Smooth muscle cell (in vitro differentiated cells): ENCODE measurements around the gene AUNIP. TPM values are rescaled to one million over a fixed set of nuclear protein-coding genes. Genes with fewer than 3 reads are reported as not detected.
A peak's percentile ranks its signal among the peaks of the same experiment; 100 is the strongest.

Source experiments
- DNase-seq: peaks from one replicate; lab custom pipeline; 2025; ENCODE audit not compliant: unreplicated experiment; lab: John Stamatoyannopoulos, UW
- H2AFZ ChIP-seq: fragments of 200-600 bp; sonication (generic); 2 replicates; pipeline ENCODE4 v1.6.0; 2016; ENCODE audit warnings: antibody characterized with exemption, low read depth, mild to moderate bottlenecking
- H3F3A ChIP-seq: fragments of 200-600 bp; sonication (generic); 2 replicates; pipeline ENCODE4 v1.6.0; 2017; ENCODE audit warnings: antibody characterized with exemption, low read depth
- H3K27ac ChIP-seq: fragments of 200-600 bp; sonication (generic); 2 replicates; pipeline ENCODE4 v1.5.1; 2016; ENCODE audit warnings: low read depth, mild to moderate bottlenecking
- H3K27me3 ChIP-seq: fragments of 200-600 bp; sonication (generic); 2 replicates; pipeline ENCODE4 v1.6.1; 2016; ENCODE audit warnings: low read depth, mild to moderate bottlenecking
- H3K36me3 ChIP-seq: fragments of 200-600 bp; sonication (generic); 2 replicates; pipeline ENCODE4 v1.5.1; 2016; ENCODE audit warnings: low read depth
- H3K4me1 ChIP-seq: fragments of 200-600 bp; sonication (generic); 2 replicates; pipeline ENCODE4 v1.5.1; 2016; ENCODE audit warnings: low read depth
- H3K4me2 ChIP-seq: fragments of 200-600 bp; sonication (generic); 2 replicates; pipeline ENCODE4 v1.6.0; 2016; ENCODE audit warnings: mild to moderate bottlenecking
- H3K4me3 ChIP-seq: fragments of 200-600 bp; sonication (generic); 2 replicates; pipeline ENCODE4 v1.5.1; 2016; ENCODE audit warnings: mild to moderate bottlenecking
- H3K79me2 ChIP-seq: fragments of 200-600 bp; sonication (generic); 2 replicates; pipeline ENCODE4 v1.6.0; 2016; ENCODE audit warnings: low read depth, mild to moderate bottlenecking
- H3K9ac ChIP-seq: fragments of 200-600 bp; sonication (generic); 2 replicates; pipeline ENCODE4 v1.6.0; 2016; ENCODE audit warnings: low read depth
- H3K9me3 ChIP-seq: fragments of 200-600 bp; sonication (generic); replicated peaks from 2 replicates; pipeline ENCODE4 v1.5.1; 2016; ENCODE audit warnings: low read depth
- H4K20me1 ChIP-seq: fragments of 200-600 bp; sonication (generic); 2 replicates; pipeline ENCODE4 v1.6.0; 2016; ENCODE audit warnings: low read depth
- CTCF ChIP-seq: fragments of 200-600 bp; sonication (generic); IDR thresholded peaks from 2 replicates; pipeline ENCODE4 v1.5.1; 2017; ENCODE audit warnings: borderline replicate concordance, mild to moderate bottlenecking, antibody characterized with exemption; ENCODE audit not compliant: insufficient read depth, poor library complexity, severe bottlenecking
- WGBS: methylation state at CpG from one replicate; pipeline ENCODE4 v1.1.7; 2016; ENCODE audit warnings: low lambda C conversion rate; 5-methylcytosine and 5-hydroxymethylcytosine counted together
- polyA plus RNA-seq: library from polyadenylated mRNA; unstranded; fragments of >200 nt; fragmentation: Nextera tagmentation; extraction: Ambion mirVana; gene quantifications from 2 replicates; pipeline ENCODE4 v1.2.1, GENCODE V29; 2016
- total RNA-seq: library from RNA; depleted of rRNA; stranded (reverse); fragments of >200 nt; gene quantifications from 2 replicates; pipeline ENCODE4 v1.2.3, GENCODE V29; 2014

The AUNIP gene
- total and polyA plus RNA-seq, 2 experiments from 2014 or later, result 0.18 to 1.3 TPM

GRCh38 chr1:25818569-25818968 lies 40.7 kb downstream of the AUNIP start:
- Histone ChIP-seq H3K79me2 (peaks cover 31% of the 10 kb centered on the region), H4K20me1 (peaks cover 27% of the 10 kb centered on the region), H3K27me3 (no peaks in the 10 kb centered on the region), H3F3A (peaks cover 17% of the 10 kb centered on the region), H3K4me3 (peak overlapping the region; percentile 87), H3K9ac (no peak overlapping the region), H3K27ac (peak overlapping the region; percentile 39), H3K4me2 (peak overlapping the region; percentile 94), H3K36me3 (no peaks in the 10 kb centered on the region), H2AFZ (no peak overlapping the region), H3K9me3 (no peaks in the 10 kb centered on the region), H3K4me1 (peaks cover 13% of the 10 kb centered on the region)
- no peak for TF ChIP-seq CTCF
- 83% methylated on average over 6 of the region's 6 CpGs for WGBS
- no peak for DNase-seq

GRCh38 chr1:25817840-25818501 lies 41.3 kb downstream of the AUNIP start:
- Histone ChIP-seq H3K4me2 (peak overlapping the region; percentile 94), H3K79me2 (peaks cover 27% of the 10 kb centered on the region), H3K36me3 (no peaks in the 10 kb centered on the region), H2AFZ (no peak overlapping the region), H3F3A (peaks cover 17% of the 10 kb centered on the region), H3K9ac (no peak overlapping the region), H3K27me3 (no peaks in the 10 kb centered on the region), H3K9me3 (no peaks in the 10 kb centered on the region), H3K27ac (peak overlapping the region; percentile 39), H4K20me1 (peaks cover 23% of the 10 kb centered on the region), H3K4me1 (peaks cover 13% of the 10 kb centered on the region), H3K4me3 (peak overlapping the region; percentile 87)
- 47% methylated on average over 8 of the region's 8 CpGs for WGBS
- no peak for TF ChIP-seq CTCF
- no peak for DNase-seq

GRCh38 chr1:25816112-25816718 lies 43.0 kb downstream of the AUNIP start:
- no peak for DNase-seq
- H4K20me1 ChIP-seq, result peaks cover 7% of the 10 kb centered on the region
- no peak overlapping the region for H3K9ac ChIP-seq
- H3K9me3 ChIP-seq, result no peaks in the 10 kb centered on the region
- no peak overlapping the region for H3K4me2 ChIP-seq
- H3K4me3 ChIP-seq, result no peak overlapping the region
- H3K27me3 ChIP-seq, result no peaks in the 10 kb centered on the region
- no peak overlapping the region for H3K27ac ChIP-seq
- peaks cover 12% of the 10 kb centered on the region for H3K79me2 ChIP-seq
- no peak for TF ChIP-seq CTCF
- H3K36me3 ChIP-seq, result no peaks in the 10 kb centered on the region
- no peak overlapping the region for H2AFZ ChIP-seq
- H3F3A ChIP-seq, result peaks cover 17% of the 10 kb centered on the region
- H3K4me1 ChIP-seq, result peaks cover 11% of the 10 kb centered on the region
- 97% methylated on average over 15 of the region's 15 CpGs for WGBS
